ENCODE data around the gene CDRT15.

DNA sequence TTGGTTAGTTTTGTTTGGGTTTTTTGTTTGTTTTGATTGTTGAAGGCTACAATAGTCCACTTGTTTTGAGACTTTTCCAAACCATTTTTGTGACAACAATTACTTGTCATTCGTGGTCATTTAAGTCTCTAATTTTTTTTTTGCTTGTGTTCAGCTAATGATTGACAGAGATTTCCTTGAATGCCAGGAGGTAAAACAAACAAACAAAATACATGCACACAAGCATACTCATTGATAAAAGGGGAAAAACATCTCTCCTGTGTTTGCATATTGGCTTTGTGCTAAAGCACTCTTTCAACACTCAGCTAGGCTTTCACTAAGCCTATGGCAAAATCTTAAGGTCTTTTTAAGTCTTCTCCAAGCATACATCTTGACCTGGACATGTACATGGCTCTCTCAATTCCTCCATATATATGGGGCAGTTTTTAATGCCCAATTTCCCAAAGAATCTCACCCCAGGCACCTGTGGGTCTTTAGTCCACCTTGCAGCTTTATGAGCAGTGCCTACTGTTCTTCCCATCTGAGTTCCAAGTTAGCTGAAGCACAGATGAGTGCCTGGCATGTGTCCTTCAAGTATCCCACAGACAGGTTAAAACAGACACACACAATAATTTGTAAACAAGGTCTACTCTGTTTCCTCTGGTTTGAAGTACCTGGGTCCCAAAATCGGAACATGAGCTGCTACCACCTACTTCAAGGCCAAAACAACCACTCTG is 40.0 kb upstream of the CDRT15 start:
- TF ChIP-seq, protein P1, sequence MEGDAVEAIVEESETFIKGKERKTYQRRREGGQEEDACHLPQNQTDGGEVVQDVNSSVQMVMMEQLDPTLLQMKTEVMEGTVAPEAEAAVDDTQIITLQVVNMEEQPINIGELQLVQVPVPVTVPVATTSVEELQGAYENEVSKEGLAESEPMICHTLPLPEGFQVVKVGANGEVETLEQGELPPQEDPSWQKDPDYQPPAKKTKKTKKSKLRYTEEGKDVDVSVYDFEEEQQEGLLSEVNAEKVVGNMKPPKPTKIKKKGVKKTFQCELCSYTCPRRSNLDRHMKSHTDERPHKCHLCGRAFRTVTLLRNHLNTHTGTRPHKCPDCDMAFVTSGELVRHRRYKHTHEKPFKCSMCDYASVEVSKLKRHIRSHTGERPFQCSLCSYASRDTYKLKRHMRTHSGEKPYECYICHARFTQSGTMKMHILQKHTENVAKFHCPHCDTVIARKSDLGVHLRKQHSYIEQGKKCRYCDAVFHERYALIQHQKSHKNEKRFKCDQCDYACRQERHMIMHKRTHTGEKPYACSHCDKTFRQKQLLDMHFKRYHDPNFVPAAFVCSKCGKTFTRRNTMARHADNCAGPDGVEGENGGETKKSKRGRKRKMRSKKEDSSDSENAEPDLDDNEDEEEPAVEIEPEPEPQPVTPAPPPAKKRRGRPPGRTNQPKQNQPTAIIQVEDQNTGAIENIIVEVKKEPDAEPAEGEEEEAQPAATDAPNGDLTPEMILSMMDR (IDR thresholded peaks at IDR 0.05): no peak
- no peak for TF ChIP-seq ATF2 (CRISPR knock-in tag; IDR thresholded peaks at IDR 0.05; ENCODE audit: borderline replicate concordance, low read depth)
- no peak for TF ChIP-seq STAT6 (CRISPR knock-in tag; conservative IDR thresholded peaks at IDR 0.05; ENCODE audit: low read depth)
- TF ChIP-seq JAZF1 (CRISPR knock-in tag; IDR thresholded peaks at IDR 0.05): no peak
- TF ChIP-seq NFE2L1 (CRISPR knock-in tag; IDR thresholded peaks at IDR 0.05): no peak
- TF ChIP-seq RELA (CRISPR knock-in tag; IDR thresholded peaks at IDR 0.05; ENCODE audit: borderline replicate concordance): no peak
- no peak for TF ChIP-seq GRHL2 (CRISPR knock-in tag; IDR thresholded peaks at IDR 0.05; ENCODE audit: insufficient replicate concordance, severe bottlenecking)
- TF ChIP-seq USF2 (CRISPR knock-in tag; IDR thresholded peaks at IDR 0.05): no peak
- TF ChIP-seq ZNF263 (CRISPR knock-in tag; IDR thresholded peaks at IDR 0.05; ENCODE audit: low read depth): no peak
- no peak for TF ChIP-seq ZNF423 (CRISPR knock-in tag; IDR thresholded peaks at IDR 0.05)
- TF ChIP-seq NFATC4 (CRISPR knock-in tag; IDR thresholded peaks at IDR 0.05): no peak
- no peak for TF ChIP-seq ZNF232 (CRISPR knock-in tag; IDR thresholded peaks at IDR 0.05)

Measured in WTC11 (cell line).